Natural killer cell (primary cell): ENCODE measurements around the gene CIAPIN1. TPM values are rescaled to one million over a fixed set of nuclear protein-coding genes. Genes with fewer than 3 reads are reported as not detected.

Experiments
- ATAC-seq, 3 donors: fragments of 150-1000 bp in 2 of 3; fragments of 200-7000 bp in 1 of 3; cut with Tn5 transposase; 1 replicate in 1 of 3; 2 replicates in 2 of 3; pipeline ENCODE4 v1.10.0; 2021; ENCODE audit warnings: mild to moderate bottlenecking in 2 of 3, moderate library complexity in 2 of 3
- DNase-seq, 2 donors: peaks; one replicate each; pipeline versions ENCODE4 v3.0.0 to v3.0.0-alpha.2; 2013 to 2021; ENCODE audit warnings: mixed read lengths in 1 of 2
- H3K27ac ChIP-seq: one replicate; pipeline ENCODE4 v1.5.1; 2013; ENCODE audit warnings: mild to moderate bottlenecking, low read length
- H3K27me3 ChIP-seq: one replicate; pipeline ENCODE4 v1.6.1; 2013; ENCODE audit warnings: low read length; ENCODE audit not compliant: control insufficient read depth, insufficient read depth
- H3K36me3 ChIP-seq: one replicate; pipeline ENCODE4 v1.6.1; 2013; ENCODE audit warnings: low read length; ENCODE audit not compliant: control insufficient read depth, insufficient read depth
- H3K4me1 ChIP-seq: one replicate; pipeline ENCODE4 v1.6.1; 2013; ENCODE audit warnings: low read length; ENCODE audit not compliant: control insufficient read depth, insufficient read depth
- H3K4me3 ChIP-seq: one replicate; pipeline ENCODE4 v1.5.1; 2013; ENCODE audit warnings: low read length
- H3K9me3 ChIP-seq: one replicate; pipeline ENCODE4 v1.6.1; 2013; ENCODE audit warnings: low read length; ENCODE audit not compliant: control insufficient read depth, insufficient read depth
- H3K27ac Mint-ChIP-seq, 2 donors: one replicate each; pipeline ENCODE4 v1.8.0; 2022; ENCODE audit warnings: mild to moderate bottlenecking in 2 of 2, mixed read lengths in 2 of 2, moderate library complexity in 1 of 2
- H3K27me3 Mint-ChIP-seq, 2 donors: one replicate each; pipeline ENCODE4 v1.8.0; 2022; ENCODE audit warnings: low read depth in 2 of 2, mixed read lengths in 2 of 2
- H3K36me3 Mint-ChIP-seq: one replicate; pipeline ENCODE4 v1.8.0; 2022; ENCODE audit warnings: mixed read lengths
- H3K4me1 Mint-ChIP-seq, 2 donors: one replicate each; pipeline ENCODE4 v1.8.0; 2022; ENCODE audit warnings: mixed read lengths in 2 of 2
- H3K4me3 Mint-ChIP-seq: one replicate; pipeline ENCODE4 v1.8.0; 2022; ENCODE audit warnings: mild to moderate bottlenecking, moderate library complexity, mixed read lengths
- H3K9me3 Mint-ChIP-seq, 2 donors: one replicate each; pipeline ENCODE4 v1.8.0; 2022; ENCODE audit warnings: mixed read lengths in 2 of 2
- CTCF ChIP-seq: fragments of 200-600 bp; IDR thresholded peaks from one replicate; pipeline ENCODE4 v1.8.0; 2022; ENCODE audit warnings: antibody characterized with exemption
- WGBS: methylation state at CpG from one replicate; pipeline ENCODE4 v1.1.7; 2013; ENCODE audit warnings: missing lambda C conversion rate; ENCODE audit not compliant: insufficient coverage; 5-methylcytosine and 5-hydroxymethylcytosine counted together
- intact Hi-C: fragments of 100-400 bp; cut with micrococcal nuclease; formaldehyde crosslinking; loops from one replicate; pipeline ENCODE4 v1.14.2; 2022
- total RNA-seq, 4 donors: library from RNA; stranded (reverse); fragments of 120-200 nt in 1 of 4; gene quantifications; one replicate each; pipeline versions ENCODE4 v1.2.3 to v1.2.4, GENCODE V29; 2013 to 2022

CIAPIN1 gene
- total RNA-seq, 3 donors from 2014 or later (not counting 1 experiment from before 2014, with no cell fraction given) = 41.1 to 48.8 (median 42.9) TPM

GRCh38 chr16:57473906-57474305 is 26.7 kb upstream of the CIAPIN1 start:
- Mint-ChIP-seq H3K4me3 (no peak overlapping the region), H3K9me3 (no peaks in the 10 kb centered on the region), H3K36me3 (no peaks in the 10 kb centered on the region), H3K4me1 (peaks cover 12 to 21% of the 10 kb centered on the region in 2 donors), H3K27me3 (no peaks in the 10 kb centered on the region), H3K27ac (no peak overlapping the region)
- no peak for ATAC-seq
- peaks cover 30% of the 10 kb centered on the region for H3K36me3 ChIP-seq
- H3K4me1 ChIP-seq = peaks cover 23% of the 10 kb centered on the region
- intact Hi-C loops = loop anchor here (2.0 kb wide), 1 partner anchor 49 kb away; no protein-coding TSS in a partner anchor
- WGBS = 84% methylated on average over 8 of the region's 8 CpGs
- DNase-seq = no peak
- no peak overlapping the region for H3K4me3 ChIP-seq
- TF ChIP-seq CTCF = no peak
- H3K9me3 ChIP-seq = no peaks in the 10 kb centered on the region
- no peaks in the 10 kb centered on the region for H3K27me3 ChIP-seq
- H3K27ac ChIP-seq = no peak overlapping the region

- H3K36me3 ChIP-seq = peaks cover 34% of the 10 kb centered on the region
Observed at GRCh38 chr16:57473176-57473840, 26.1 kb upstream of the CIAPIN1 start.

GRCh38 chr16:57472665-57473060 is 25.5 kb upstream of the CIAPIN1 start:
- Mint-ChIP-seq H3K36me3 (peaks cover 9% of the 10 kb centered on the region), H3K4me3 (no peak overlapping the region), H3K27ac (no peak overlapping the region), H3K4me1 (peaks cover 7 to 16% of the 10 kb centered on the region in 2 donors), H3K9me3 (no peaks in the 10 kb centered on the region), H3K27me3 (no peaks in the 10 kb centered on the region)
- Histone ChIP-seq H3K27me3 (no peaks in the 10 kb centered on the region), H3K9me3 (no peaks in the 10 kb centered on the region), H3K4me3 (no peak overlapping the region), H3K27ac (no peak overlapping the region), H3K36me3 (peaks cover 39% of the 10 kb centered on the region), H3K4me1 (peaks cover 12% of the 10 kb centered on the region)
- ATAC-seq = no peak
- WGBS = 49% methylated on average over 3 of the region's 4 CpGs
- no peak for DNase-seq
- no peak for TF ChIP-seq CTCF
- intact Hi-C loops = no loop called here

More at GRCh38 chr16:57473176-57473840, 26.1 kb upstream of the CIAPIN1 start:
- Mint-ChIP-seq H3K27me3 (no peaks in the 10 kb centered on the region), H3K27ac (no peak overlapping the region), H3K4me1 (peaks cover 7 to 16% of the 10 kb centered on the region in 2 donors), H3K4me3 (no peak overlapping the region), H3K9me3 (no peaks in the 10 kb centered on the region), H3K36me3 (peaks cover 3% of the 10 kb centered on the region)
- DNase-seq (no peak), ATAC-seq (no peak)
- H3K9me3 ChIP-seq = no peaks in the 10 kb centered on the region
- H3K4me1 ChIP-seq = peaks cover 17% of the 10 kb centered on the region
- intact Hi-C loops = no loop called here
- 96% methylated on average over 14 of the region's 14 CpGs for WGBS
- H3K4me3 ChIP-seq = no peak overlapping the region
- TF ChIP-seq CTCF = no peak
- H3K27ac ChIP-seq = no peak overlapping the region
- no peaks in the 10 kb centered on the region for H3K27me3 ChIP-seq
